ENCODE data around the gene SIAH3.
A peak's percentile ranks its signal among the peaks of the same experiment; 100 is the strongest.

Gene SIAH3

GRCh38 chr13:45792827-45793303, 58.7 kb downstream of the SIAH3 start:
- DNase-seq (ENCODE audit: low read depth, low spot score): no peak
- no peak overlapping the region for H3K4me3 ChIP-seq (ENCODE audit: low read length)

- H3K4me3 ChIP-seq (ENCODE audit: low read length): no peak overlapping the region
- no peak for DNase-seq (ENCODE audit: low read depth, low spot score)
Observed at GRCh38 chr13:45788011-45788410, 63.5 kb downstream of the SIAH3 start.

GRCh38 chr13:45787346-45787745, 64.2 kb downstream of the SIAH3 start:
- DNase-seq (ENCODE audit: low read depth, low spot score): no peak
- H3K4me3 ChIP-seq (ENCODE audit: low read length): no peak overlapping the region

DNA sequence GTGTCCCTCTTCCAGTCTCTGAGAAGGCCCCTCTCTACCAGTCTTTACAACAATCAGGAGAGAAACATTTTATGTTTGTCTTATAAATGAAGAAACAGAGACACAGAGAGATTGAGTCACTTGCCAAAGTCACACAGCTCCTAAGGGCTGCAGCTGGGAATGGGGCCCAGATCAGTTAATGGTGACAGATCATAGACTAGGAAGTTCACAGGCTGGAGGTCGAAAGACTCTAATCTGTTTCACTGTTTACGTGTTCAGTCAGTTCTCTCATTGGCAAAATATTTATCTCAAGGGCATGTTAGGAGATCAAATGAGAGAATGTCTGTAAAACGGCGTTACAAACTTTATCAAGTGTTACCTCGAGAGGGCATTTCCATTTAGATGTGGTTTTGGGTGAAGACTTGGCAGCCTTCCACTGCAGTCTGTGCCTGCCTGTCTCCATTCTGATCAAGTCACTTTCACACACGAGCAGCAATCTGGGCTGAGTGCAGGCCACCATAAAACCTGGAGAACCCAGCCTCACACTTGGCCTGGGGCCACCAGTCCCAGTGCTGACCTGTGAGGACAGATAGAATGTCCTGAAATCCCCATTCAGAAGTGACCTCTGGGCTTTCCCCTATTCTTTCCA, 65.1 kb downstream of the SIAH3 start:
- no peak overlapping the region for H3K4me3 ChIP-seq (ENCODE audit: low read length)
- DNase-seq (ENCODE audit: low read depth, low spot score): peak; percentile 90

DNA sequence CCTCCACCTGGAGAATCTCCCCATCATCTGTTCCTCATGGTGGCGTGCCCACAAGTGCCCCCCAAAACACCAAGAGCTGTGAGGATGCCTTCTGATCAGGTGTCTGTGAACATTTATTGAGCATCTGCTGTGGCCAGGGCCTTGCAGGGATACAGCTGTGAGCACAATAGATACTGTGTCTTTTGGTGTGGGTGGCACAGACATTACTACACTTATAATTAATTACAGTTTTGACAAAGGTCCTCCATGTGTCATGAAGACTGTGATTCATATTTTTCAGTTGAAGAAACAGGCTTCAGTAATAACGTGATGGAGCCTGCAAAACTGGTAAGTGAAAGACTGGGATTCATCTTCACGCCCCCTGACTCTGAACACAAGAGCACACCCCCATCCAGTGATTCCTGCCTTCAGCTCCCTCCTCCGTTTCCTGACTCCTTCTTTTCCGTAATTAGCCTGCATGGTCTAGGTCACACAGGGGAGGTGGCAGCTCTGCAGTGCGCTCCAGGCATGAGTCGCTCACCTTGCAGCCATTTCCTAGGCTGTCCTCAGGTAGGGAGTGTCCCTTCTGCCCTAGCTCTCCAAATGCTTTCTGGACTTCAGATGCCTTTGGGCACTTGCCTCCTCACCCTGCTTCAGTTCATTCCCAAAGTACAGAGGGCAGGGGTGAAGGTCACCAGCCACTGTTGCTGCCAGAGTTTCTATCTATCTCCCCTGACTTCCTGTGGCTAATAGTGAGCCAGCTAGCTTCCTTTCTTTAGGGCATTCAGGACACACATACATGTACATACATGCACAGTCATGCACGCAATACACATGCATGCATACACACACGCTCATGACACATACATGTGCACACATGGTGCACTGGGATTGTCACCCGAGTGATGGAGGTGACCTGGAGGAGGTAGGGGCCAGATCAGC, 66.5 kb downstream of the SIAH3 start:
- H3K4me3 ChIP-seq (ENCODE audit: low read length): no peak overlapping the region
- DNase-seq (ENCODE audit: low read depth, low spot score): no peak

- no peak overlapping the region for H3K4me3 ChIP-seq (ENCODE audit: low read length)
- no peak for DNase-seq (ENCODE audit: low read depth, low spot score)
Observed at GRCh38 chr13:45783346-45784043, 68.1 kb downstream of the SIAH3 start.

DNA sequence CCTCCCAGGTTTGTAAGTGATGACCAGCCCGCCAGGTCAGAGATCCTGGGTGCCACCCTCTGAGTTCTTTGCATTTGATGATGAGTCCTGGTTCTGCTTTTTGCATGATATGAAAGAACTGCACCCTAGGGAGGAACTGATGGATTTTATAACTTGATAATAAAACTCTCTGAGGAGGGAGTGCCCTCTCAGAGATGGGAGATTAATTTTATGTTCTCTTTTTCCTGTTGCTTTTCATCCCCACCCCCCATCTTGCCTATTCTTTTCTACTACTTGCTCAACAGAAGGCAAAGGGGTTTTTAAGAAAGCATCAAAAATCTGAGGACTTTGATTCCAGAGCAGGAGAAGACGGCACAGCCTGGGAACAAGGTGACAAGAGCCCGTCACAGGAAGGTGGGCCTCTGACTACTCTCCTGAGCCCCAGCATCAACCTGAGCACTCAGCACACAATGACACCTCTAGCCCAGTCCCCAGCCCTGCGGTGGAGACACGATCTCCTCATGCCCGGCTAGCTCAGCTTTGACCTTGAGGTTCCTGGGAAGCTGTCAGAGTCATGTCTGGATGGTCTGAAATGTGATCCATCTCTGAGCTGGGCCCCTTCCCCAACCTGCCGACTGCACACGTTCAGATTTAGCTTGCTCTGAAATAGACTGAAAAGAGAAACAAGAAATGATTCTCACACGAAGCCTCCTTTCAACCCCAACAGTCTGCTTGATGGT, 69.1 kb downstream of the SIAH3 start:
- H3K4me3 ChIP-seq (ENCODE audit: low read length): no peak overlapping the region
- no peak for DNase-seq (ENCODE audit: low read depth, low spot score)

GRCh38 chr13:45781553-45782326, 69.8 kb downstream of the SIAH3 start:
- H3K4me3 ChIP-seq (ENCODE audit: low read length): no peak overlapping the region

GRCh38 chr13:45779901-45780300, 71.7 kb downstream of the SIAH3 start:
- no peak for DNase-seq (ENCODE audit: low read depth, low spot score)
- H3K4me3 ChIP-seq (ENCODE audit: low read length): no peak overlapping the region

More at GRCh38 chr13:45781553-45782326, 69.8 kb downstream of the SIAH3 start:
- DNase-seq (ENCODE audit: low read depth, low spot score): peak; percentile 53

DNA sequence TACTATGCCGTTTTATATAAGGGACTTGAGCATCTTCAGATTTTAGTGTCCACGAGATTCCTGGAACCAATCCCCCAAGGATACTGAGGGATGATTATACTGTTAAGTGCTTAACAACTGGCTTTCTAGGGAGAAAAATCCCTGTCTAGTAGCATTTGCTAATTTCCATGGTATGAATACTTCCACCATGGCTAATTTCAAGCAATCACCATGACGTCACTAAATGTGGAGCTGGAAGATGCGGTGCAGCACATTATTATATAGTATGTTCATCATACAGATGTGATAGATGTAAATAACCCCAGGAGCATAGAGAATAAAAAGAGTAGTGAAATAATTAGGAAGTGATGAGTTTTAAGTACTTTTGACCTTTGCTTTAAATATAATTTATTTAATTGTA, 72.7 kb downstream of the SIAH3 start:
- no peak for DNase-seq (ENCODE audit: low read depth, low spot score)
- H3K4me3 ChIP-seq (ENCODE audit: low read length): no peak overlapping the region

GRCh38 chr13:45776748-45777147, 74.8 kb downstream of the SIAH3 start:
- no peak for DNase-seq (ENCODE audit: low read depth, low spot score)
- H3K4me3 ChIP-seq (ENCODE audit: low read length): no peak overlapping the region

DNA sequence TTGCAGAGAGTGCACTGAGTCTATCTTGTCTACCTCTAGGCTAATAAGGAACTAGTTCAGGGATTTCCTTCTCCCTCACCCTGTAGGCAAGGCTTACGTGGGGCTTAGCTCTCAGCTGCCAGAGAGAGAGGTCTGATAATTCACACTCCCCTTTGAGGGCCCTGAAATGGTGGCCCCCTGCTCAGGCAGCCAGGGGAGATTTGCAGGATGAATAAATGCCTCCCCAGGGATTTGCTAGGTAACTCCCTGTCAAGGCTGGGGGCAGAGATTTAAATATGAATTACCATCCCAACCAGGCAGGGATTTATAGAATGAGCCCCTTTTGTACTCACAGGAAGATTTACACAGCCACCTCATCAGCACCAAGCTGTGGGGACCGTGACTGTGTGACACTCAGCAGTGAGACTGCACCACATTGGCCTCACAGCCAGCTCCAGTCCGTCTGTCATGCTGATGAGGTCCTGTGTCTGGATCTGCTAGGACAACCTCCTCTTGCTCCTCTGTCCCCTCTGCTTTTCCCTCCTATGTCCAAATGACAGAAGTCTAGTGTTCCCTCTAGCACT, 76.1 kb downstream of the SIAH3 start:
- no peak overlapping the region for H3K4me3 ChIP-seq (ENCODE audit: low read length)
- DNase-seq (ENCODE audit: low read depth, low spot score): no peak

DNA sequence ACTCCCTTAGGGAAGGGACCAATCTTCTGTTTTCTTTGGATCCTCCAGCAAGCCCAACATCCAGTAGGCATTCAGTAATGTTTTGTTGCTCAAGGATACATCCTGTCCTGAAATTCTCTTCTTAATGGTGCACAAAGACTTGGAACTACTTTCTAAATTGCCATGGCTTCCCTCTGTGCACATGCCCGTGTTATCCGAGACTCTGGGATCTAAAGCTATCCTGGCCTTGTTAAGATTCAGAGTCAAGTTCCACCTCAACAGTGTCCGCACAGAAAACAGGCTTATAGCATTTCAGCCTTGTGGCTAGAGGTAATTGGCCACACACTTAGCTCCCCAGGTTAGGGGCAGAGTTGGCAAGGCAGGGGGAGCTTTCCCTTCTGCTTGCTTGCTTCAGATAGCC, 77.6 kb downstream of the SIAH3 start:
- no peak for DNase-seq (ENCODE audit: low read depth, low spot score)
- no peak overlapping the region for H3K4me3 ChIP-seq (ENCODE audit: low read length)

- DNase-seq (ENCODE audit: low read depth, low spot score): no peak
- no peak overlapping the region for H3K4me3 ChIP-seq (ENCODE audit: low read length)
Observed at GRCh38 chr13:45773236-45773635, 78.3 kb downstream of the SIAH3 start.

- H3K4me3 ChIP-seq (ENCODE audit: low read length): no peak overlapping the region
- DNase-seq (ENCODE audit: low read depth, low spot score): no peak
Observed at GRCh38 chr13:45770886-45771285, 80.7 kb downstream of the SIAH3 start.

- no peak overlapping the region for H3K4me3 ChIP-seq (ENCODE audit: low read length)
- no peak for DNase-seq (ENCODE audit: low read depth, low spot score)
Observed at GRCh38 chr13:45768656-45769479, 82.7 kb downstream of the SIAH3 start.

DNA sequence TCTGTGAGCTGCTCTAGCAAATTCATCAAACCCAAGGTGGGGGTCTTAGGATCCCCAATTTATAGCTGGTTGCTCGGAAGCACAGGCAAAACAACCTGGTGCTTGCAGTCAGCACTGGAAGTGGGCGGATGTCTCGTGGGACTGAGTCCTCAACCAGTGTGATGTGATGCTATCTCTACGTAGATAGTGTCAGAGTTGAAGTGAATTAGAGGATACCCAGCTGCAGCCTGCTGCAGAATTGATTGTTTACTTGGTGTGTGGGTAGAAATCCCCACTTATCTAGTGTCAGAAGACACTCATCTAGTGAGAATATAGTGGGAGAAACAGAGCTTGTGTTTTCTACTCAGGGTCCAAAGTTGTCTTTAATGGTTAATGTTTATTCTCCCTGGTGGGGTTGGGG, 86.1 kb downstream of the SIAH3 start:
- no peak for DNase-seq (ENCODE audit: low read depth, low spot score)
- no peak overlapping the region for H3K4me3 ChIP-seq (ENCODE audit: low read length)
